Astrocyte (in vitro differentiated cells and primary cell): Measurements from ENCODE around the gene TSEN2.

ENCODE experiments used
- EZH2 ChIP-seq: IDR thresholded peaks from 2 replicates; pipeline ENCODE4 v1.6.1; 2012; ENCODE audit warnings: mild to moderate bottlenecking, low read length, inconsistent platforms; ENCODE audit not compliant: insufficient read depth
- TF ChIP-seq, protein P1 (sequence below): IDR thresholded peaks from 2 replicates; pipeline ENCODE4 v1.5.1; 2011; ENCODE audit warnings: low read depth, mild to moderate bottlenecking, inconsistent platforms, low read length, moderate library complexity; ENCODE audit not compliant: insufficient read depth

DNA sequence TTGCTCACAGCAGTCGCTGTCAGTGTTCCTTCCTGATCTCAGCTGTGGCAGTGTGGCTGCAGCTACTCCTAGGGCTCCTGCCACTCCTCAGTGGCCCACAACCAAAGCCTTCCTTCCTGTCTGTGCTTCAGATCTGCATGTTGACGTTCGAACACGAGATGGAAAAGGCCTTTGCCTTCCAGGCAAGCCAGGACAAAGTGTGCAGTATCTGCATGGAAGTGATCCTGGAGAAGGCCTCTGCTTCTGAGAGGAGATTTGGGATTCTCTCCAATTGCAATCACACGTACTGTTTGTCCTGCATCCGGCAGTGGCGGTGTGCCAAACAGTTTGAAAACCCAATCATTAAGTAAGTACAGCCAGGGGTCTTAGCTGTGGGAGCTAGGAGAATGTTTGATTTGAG is 90.4 kb downstream of the TSEN2 start:
- TF ChIP-seq, protein P1, sequence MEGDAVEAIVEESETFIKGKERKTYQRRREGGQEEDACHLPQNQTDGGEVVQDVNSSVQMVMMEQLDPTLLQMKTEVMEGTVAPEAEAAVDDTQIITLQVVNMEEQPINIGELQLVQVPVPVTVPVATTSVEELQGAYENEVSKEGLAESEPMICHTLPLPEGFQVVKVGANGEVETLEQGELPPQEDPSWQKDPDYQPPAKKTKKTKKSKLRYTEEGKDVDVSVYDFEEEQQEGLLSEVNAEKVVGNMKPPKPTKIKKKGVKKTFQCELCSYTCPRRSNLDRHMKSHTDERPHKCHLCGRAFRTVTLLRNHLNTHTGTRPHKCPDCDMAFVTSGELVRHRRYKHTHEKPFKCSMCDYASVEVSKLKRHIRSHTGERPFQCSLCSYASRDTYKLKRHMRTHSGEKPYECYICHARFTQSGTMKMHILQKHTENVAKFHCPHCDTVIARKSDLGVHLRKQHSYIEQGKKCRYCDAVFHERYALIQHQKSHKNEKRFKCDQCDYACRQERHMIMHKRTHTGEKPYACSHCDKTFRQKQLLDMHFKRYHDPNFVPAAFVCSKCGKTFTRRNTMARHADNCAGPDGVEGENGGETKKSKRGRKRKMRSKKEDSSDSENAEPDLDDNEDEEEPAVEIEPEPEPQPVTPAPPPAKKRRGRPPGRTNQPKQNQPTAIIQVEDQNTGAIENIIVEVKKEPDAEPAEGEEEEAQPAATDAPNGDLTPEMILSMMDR, result no peak
- no peak for TF ChIP-seq EZH2
